Activated CD4-positive, alpha-beta T cell treated with anti-CD3 and anti-CD28 coated beads, Interleukin-2, amount 10 ng/mL, durations not matched to agents 7 days and 5 days (primary cell): ENCODE measurements around the gene C19orf25. TPM values are rescaled to one million over a fixed set of nuclear protein-coding genes. Genes with fewer than 3 reads are reported as not detected.
"Not testable (repeated sequence)": the region's sequence is repeated elsewhere in the genome, so short reads cannot be mapped to it uniquely, and the experiment has no call there.

ENCODE experiments used
- CTCF ChIA-PET: fragments of 350-600 bp; sonication (Branson Sonifier 250); formaldehyde crosslinking; loops from one replicate; lab custom pipeline; 2021; ENCODE audit warnings: antibody characterized with exemption; lab: Charles Lee
- POLR2A ChIA-PET: fragments of 350-600 bp; sonication (Branson Sonifier 250); formaldehyde crosslinking; loops from one replicate; lab custom pipeline; 2021; ENCODE audit warnings: antibody characterized with exemption; lab: Charles Lee
- DNase-seq: peaks from one replicate; pipeline ENCODE4 v3.0.0-alpha.2; 2020
- H3K27ac Mint-ChIP-seq: one replicate; pipeline ENCODE4 v1.8.0; 2021; ENCODE audit warnings: mild to moderate bottlenecking, moderate library complexity, mixed read lengths
- H3K27me3 Mint-ChIP-seq: one replicate; pipeline ENCODE4 v1.8.0; 2021; ENCODE audit warnings: mixed read lengths
- H3K36me3 Mint-ChIP-seq: one replicate; pipeline ENCODE4 v1.8.0; 2021; ENCODE audit warnings: low read depth, mixed read lengths
- H3K4me1 Mint-ChIP-seq: one replicate; pipeline ENCODE4 v1.8.0; 2021; ENCODE audit warnings: mixed read lengths
- H3K4me3 Mint-ChIP-seq: one replicate; pipeline ENCODE4 v1.8.0; 2021; ENCODE audit warnings: mild to moderate bottlenecking, moderate library complexity, mixed read lengths
- H3K9me3 Mint-ChIP-seq: one replicate; pipeline ENCODE4 v1.8.0; 2021; ENCODE audit warnings: mixed read lengths
- total RNA-seq, 2 experiments: library from RNA; stranded (reverse); gene quantifications; one replicate each; pipeline ENCODE4 v1.2.3, GENCODE V29; 2021

Gene C19orf25
- total RNA-seq, 2 experiments from 2014 or later: 33.2 to 40.7 TPM

DNA sequence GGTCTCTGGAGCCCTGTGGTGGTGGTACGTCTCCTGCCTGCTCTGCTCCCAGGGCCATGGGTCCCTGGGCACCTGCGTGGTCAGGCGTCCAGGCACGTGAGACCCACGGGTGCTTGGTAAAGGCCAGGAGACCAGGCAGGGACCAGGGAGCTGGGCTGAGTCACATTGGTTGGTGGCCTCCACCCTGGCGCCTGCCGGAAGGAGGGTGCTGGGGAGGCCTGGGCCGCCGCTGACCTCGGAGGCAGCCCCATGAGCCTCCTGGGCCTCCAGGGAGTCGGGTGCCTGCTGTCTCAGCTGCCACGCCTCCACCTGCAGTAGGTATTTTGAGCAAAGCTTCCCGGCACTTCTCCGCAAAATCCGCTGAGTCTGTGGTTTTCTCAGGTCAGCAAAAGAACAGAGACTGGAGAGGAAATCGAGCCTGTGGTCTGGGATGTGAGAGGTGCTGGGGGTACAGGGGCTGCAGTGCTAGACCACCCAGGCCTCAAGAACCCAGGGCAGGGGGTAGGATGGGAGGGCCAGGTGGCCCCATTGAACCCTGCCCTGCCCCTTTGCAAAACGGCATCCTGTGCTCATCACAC is 41.3 kb upstream of the C19orf25 start:
- Mint-ChIP-seq H3K27me3 (peaks cover 19% of the 10 kb centered on the region), H3K9me3 (no peaks in the 10 kb centered on the region), H3K4me1 (peaks cover 4% of the 10 kb centered on the region), H3K27ac (no peak overlapping the region), H3K36me3 (no peaks in the 10 kb centered on the region), H3K4me3 (no peak overlapping the region)
- ChIA-PET POLR2A (no interaction called here), CTCF (interaction anchor here (0.6 to 0.8 kb wide), 2 partner anchors 27 to 164 kb away, joined by 3 to 4 read pairs; no protein-coding TSS in a partner anchor)
- DNase-seq: no peak

DNA sequence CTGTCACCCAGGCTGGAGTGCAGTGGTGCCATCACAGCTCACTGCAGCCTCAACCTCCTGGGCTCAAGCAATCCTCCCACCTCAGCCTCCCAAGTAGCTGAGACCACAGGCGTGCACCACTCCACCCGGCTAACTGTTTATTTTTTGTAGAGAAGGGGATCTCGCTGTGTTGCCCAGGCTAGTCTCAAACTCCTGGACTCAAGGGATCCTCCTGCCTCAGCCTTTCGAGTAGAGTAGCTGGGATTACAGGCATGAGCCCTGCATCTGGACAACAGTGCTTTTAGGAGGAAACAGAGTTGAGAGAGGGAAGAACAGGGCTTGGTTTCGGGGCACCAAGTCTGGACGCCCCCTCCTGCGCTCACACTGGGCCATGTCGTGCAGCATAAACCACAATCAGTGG is 40.8 kb upstream of the C19orf25 start:
- H3K36me3 Mint-ChIP-seq, H3K9me3 Mint-ChIP-seq, DNase-seq, POLR2A ChIA-PET, H3K4me1 Mint-ChIP-seq, H3K27ac Mint-ChIP-seq, H3K4me3 Mint-ChIP-seq: not testable (repeated sequence)
- CTCF ChIA-PET: interaction anchor here (0.7 to 0.8 kb wide), 2 partner anchors 27 to 756 kb away, joined by 3 read pairs; no protein-coding TSS in a partner anchor
- peaks cover 16% of the 10 kb centered on the region for H3K27me3 Mint-ChIP-seq

- Mint-ChIP-seq H3K9me3 (no peaks in the 10 kb centered on the region), H3K4me3 (no peak overlapping the region), H3K4me1 (no peaks in the 10 kb centered on the region), H3K27me3 (peaks cover 9% of the 10 kb centered on the region), H3K27ac (no peak overlapping the region), H3K36me3 (no peaks in the 10 kb centered on the region)
- no peak for DNase-seq
- ChIA-PET CTCF (no interaction called here), POLR2A (no interaction called here)
Measured at GRCh38 chr19:1518471-1518870, 39.5 kb upstream of the C19orf25 start.

DNA sequence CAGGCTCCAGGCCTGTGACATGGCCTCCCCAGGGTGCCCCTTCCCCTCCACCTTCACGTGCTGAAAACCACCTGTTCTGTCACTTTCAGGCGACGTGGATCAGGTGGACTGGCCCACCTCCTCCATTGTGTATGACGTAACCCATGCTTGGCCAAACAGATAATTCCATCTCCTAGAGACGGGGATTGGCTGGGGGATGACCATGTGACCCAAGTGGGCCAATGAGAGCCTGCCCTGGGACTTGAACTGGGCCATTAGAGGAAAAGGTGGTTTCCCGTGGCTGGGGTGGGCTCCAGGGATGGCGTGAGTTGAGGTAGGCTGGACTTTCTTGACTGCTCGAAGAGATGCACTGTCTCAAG is 37.4 kb upstream of the C19orf25 start:
- Mint-ChIP-seq H3K4me3 (no peak overlapping the region), H3K9me3 (no peaks in the 10 kb centered on the region), H3K27me3 (peaks cover 5% of the 10 kb centered on the region), H3K36me3 (no peaks in the 10 kb centered on the region), H3K4me1 (peaks cover 7% of the 10 kb centered on the region), H3K27ac (no peak overlapping the region)
- no peak for DNase-seq
- POLR2A ChIA-PET: no interaction called here
- CTCF ChIA-PET: no interaction called here

- Mint-ChIP-seq H3K27ac (no peak overlapping the region), H3K4me3 (no peak overlapping the region), H3K27me3 (peaks cover 13% of the 10 kb centered on the region), H3K4me1 (peaks cover 9% of the 10 kb centered on the region), H3K9me3 (no peaks in the 10 kb centered on the region), H3K36me3 (no peaks in the 10 kb centered on the region)
- DNase-seq: no peak
- ChIA-PET CTCF (no interaction called here), POLR2A (no interaction called here)
Measured at GRCh38 chr19:1514986-1515721, 36.1 kb upstream of the C19orf25 start.

DNA sequence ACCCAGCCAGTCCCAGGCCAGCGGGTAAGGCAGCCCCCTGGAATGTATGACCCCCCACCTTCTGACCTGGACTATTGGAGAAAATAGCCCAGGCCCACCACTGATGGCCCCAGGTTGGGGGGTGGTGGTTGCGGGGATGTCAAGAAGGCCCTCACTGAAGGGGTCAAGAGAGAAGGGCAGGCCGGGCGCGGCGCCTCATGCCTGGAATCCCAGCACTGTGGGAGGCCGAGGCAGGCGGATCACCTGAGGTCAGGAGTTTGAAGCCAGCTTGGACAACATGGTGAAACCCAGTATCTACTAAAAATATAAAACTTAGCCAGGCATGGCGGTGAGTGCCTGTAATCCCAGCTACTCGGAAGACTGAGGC is 35.3 kb upstream of the C19orf25 start:
- CTCF ChIA-PET: interaction anchor here (0.6 kb wide), 1 partner anchor 49 kb away, joined by 3 read pairs; no protein-coding TSS in a partner anchor

GRCh38 chr19:1513499-1514294 is 34.7 kb upstream of the C19orf25 start:
- Mint-ChIP-seq H3K36me3 (no peaks in the 10 kb centered on the region), H3K27ac (no peak overlapping the region), H3K4me3 (no peak overlapping the region), H3K27me3 (peaks cover 21% of the 10 kb centered on the region), H3K9me3 (no peaks in the 10 kb centered on the region), H3K4me1 (peaks cover 9% of the 10 kb centered on the region)
- ChIA-PET POLR2A (no interaction called here), CTCF (no interaction called here)
- peak; percentile 68 for DNase-seq

More for the DNA sequence above, 35.3 kb upstream of the C19orf25 start:
- POLR2A ChIA-PET: no interaction called here
- no peak overlapping the region for H3K27ac Mint-ChIP-seq
- DNase-seq: no peak
- H3K27me3 Mint-ChIP-seq: peaks cover 20% of the 10 kb centered on the region
- H3K4me3 Mint-ChIP-seq: no peak overlapping the region
- peaks cover 9% of the 10 kb centered on the region for H3K4me1 Mint-ChIP-seq
- no peaks in the 10 kb centered on the region for H3K36me3 Mint-ChIP-seq
- H3K9me3 Mint-ChIP-seq: no peaks in the 10 kb centered on the region

GRCh38 chr19:1512671-1513498 is 33.9 kb upstream of the C19orf25 start, which contains the start of gene ADAMTSL5:
Gene ADAMTSL5, minus strand, starts transcription at chr19:1513019. Its CDS starts 2,076 bp downstream, at chr19:1510943.
- H3K36me3 Mint-ChIP-seq: no peaks in the 10 kb centered on the region
- no peaks in the 10 kb centered on the region for H3K9me3 Mint-ChIP-seq
- peak within 1 kb of the TSS; percentile 5 for H3K27ac Mint-ChIP-seq
- POLR2A ChIA-PET: no interaction called here
- H3K27me3 Mint-ChIP-seq: peaks cover 23% of the 10 kb centered on the region
- peak; percentile 63 for DNase-seq
- CTCF ChIA-PET: interaction anchor here (0.6 kb wide), 1 partner anchor 49 kb away, joined by 3 read pairs; no protein-coding TSS in a partner anchor
- H3K4me1 Mint-ChIP-seq: peaks cover 12% of the 10 kb centered on the region
- peak within 1 kb of the TSS; percentile 65 for H3K4me3 Mint-ChIP-seq

DNA sequence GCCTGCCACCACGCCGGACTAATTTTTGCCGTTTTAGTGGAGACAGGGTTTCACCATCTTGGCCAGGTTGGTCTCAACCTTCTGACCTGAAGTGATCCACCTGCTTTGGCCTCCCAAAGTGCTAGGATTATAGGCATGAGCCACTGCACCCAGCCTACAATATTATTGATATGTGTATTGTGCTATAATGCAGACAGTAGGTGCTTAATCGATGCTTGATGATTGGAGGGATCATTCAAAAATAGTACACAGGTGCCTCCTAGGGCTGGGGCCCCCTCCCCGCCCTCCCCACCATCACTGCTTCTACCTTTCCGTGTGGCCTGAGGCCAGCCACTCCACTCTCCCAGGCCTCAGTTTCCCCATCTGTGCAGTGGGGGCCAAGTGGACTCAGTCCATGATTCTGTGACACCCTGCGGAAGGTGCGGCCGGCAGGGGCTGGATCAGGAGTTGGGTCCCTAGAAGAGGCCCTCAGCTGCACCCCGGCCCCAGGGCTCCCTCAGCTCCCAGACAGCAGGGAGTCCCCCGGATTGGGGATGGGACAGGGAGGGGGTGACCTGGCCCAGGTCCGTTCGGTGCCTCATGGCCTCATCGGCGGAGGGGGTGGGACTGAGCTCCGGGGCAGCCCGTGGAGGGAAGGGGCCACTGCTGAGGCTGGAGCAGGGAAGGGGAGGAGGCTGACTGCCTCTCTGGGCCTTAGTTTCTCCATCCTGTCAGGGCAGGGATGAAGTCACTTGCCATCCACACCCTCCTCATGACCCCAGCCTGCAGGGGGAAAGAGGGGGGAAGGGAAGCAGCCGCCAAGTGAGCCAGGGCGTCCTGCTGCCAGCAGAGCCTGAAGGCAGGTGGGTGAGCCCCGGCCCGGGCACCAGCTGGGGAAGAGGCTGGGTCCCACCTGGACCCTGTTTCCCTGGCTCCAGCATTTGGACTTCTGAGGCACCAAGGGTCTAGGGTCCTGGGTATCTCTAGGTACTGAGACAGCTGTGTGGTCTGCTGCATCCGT is 32.6 kb upstream of the C19orf25 start:
- POLR2A ChIA-PET: no interaction called here
- CTCF ChIA-PET: interaction anchor here (0.6 to 1.0 kb wide), 2 partner anchors 12 to 48 kb away, joined by 3 to 4 read pairs; partner anchors contain the start of gene PLK5
- Mint-ChIP-seq H3K4me1 (peaks cover 16% of the 10 kb centered on the region), H3K27me3 (peaks cover 25% of the 10 kb centered on the region), H3K9me3 (no peaks in the 10 kb centered on the region), H3K27ac (no peak overlapping the region), H3K36me3 (no peaks in the 10 kb centered on the region), H3K4me3 (peak overlapping the region; percentile 65)
- DNase-seq: no peak

DNA sequence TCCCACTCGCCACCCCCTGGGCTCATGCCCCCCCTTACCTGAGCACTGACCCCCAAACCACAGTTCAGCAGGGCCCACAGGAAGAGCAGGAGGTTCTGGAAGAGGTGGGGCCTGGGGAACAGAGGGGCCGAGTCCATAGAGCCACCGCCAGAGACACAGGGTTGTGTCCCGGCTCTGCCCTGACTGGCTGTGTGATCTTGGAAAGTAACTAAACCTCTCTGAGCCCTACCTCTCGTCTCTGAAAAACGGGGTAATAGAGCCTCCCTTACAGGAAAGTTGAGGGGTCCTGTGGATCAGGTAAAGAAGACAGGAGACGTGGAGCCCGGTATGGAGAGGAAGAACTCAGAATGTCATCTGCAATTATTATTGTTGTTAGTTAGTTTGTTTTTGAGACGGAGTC is 31.8 kb upstream of the C19orf25 start:
- Mint-ChIP-seq H3K4me3 (no peak overlapping the region), H3K27ac (no peak overlapping the region), H3K9me3 (no peaks in the 10 kb centered on the region), H3K4me1 (peaks cover 18% of the 10 kb centered on the region), H3K36me3 (no peaks in the 10 kb centered on the region), H3K27me3 (peaks cover 23% of the 10 kb centered on the region)
- POLR2A ChIA-PET: no interaction called here
- no peak for DNase-seq
- CTCF ChIA-PET: no interaction called here

DNA sequence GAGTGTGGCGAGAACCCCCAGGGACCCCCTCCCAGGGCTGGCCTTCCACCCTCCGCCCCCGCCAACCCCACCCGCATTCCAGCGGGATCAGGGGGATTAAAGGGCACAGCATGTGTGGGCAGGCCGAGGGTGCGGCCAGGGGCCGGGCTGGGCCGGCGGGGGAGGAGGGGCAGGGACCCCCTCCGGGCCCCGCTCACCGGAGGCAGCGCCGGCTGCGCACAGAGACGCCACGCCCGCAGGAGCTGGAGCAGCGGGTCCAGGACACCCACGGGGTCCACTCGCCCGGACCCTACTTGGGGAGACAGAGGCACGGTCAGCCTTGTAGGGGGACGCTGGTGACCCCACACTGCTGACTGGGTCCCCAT is 31.4 kb upstream of the C19orf25 start:
- ChIA-PET CTCF (no interaction called here), POLR2A (no interaction called here)
- peaks cover 18% of the 10 kb centered on the region for H3K4me1 Mint-ChIP-seq
- H3K36me3 Mint-ChIP-seq: no peaks in the 10 kb centered on the region
- H3K9me3 Mint-ChIP-seq: no peaks in the 10 kb centered on the region
- no peak for DNase-seq
- no peak overlapping the region for H3K4me3 Mint-ChIP-seq
- peaks cover 23% of the 10 kb centered on the region for H3K27me3 Mint-ChIP-seq
- no peak overlapping the region for H3K27ac Mint-ChIP-seq
